Ramos (cell line): Measurements from ENCODE around the gene PI4KB.

Experiments used
- in situ Hi-C: fragments of 300-500 bp; cut with MboI; formaldehyde crosslinking; loops from one replicate; pipeline ENCODE4 v1.14.3; 2022; ENCODE audit warnings: low sequenced_read_pairs; ENCODE audit not compliant: unreplicated experiment

PI4KB gene

DNA sequence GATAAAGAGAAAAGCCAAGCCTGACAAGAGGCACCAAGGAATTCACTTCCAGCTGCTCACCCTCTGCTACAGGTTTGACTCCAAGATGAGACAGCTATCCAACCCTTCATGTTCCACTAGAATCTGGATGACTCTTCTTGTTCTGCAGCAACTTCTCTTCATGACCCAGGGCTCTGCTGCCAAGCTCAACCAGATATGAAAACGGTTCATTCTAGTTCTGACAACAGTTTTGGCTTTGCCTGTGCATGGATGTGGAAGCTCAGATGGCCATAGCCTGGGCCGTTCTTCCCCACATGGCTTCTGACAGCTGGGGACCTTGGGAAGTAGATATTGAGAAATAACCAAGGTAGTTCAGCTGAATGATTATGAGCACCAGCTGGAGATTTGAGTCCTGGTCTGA is 13.7 kb downstream of the PI4KB start:
- in situ Hi-C loops, result no loop called here

DNA sequence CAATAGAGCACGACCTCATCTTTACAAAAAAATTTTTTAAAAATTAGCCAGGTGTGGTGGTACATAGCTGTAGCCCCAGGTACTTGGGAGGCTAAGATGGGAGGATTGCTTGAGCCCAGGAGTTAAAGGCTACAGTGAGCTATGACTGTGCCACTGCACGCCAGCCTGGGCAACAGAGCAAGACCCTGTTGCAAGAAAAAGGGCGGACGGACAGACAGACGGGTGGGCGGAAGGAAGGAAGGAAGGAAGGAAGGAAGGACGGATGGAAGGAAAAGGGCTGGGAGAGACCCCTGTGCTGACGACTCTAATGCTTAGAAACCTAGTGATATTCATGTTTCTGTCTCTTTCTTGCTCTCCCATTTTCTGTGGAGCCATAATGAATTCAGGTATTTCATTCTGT is 14.4 kb downstream of the PI4KB start:
- in situ Hi-C loops, result no loop called here

DNA sequence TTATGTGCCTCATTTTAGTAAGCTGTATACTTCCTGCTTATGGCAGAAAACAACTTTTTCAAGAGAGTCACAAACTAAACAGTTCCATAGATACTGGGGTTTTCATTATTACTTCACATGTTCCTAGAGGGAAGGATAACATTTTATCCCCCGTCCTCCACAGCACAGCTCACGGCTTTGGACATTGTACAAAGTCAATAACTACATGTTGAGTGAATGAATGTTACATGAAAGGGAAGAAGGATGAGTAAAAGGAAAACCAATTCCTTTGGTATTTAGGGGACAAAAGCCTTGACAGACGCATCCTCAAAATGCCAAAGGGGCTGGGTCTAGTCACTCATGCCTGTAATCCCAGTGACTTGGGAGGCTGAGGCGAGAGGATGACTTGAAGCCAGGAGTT is 14.8 kb downstream of the PI4KB start:
- in situ Hi-C loops, result no loop called here

DNA sequence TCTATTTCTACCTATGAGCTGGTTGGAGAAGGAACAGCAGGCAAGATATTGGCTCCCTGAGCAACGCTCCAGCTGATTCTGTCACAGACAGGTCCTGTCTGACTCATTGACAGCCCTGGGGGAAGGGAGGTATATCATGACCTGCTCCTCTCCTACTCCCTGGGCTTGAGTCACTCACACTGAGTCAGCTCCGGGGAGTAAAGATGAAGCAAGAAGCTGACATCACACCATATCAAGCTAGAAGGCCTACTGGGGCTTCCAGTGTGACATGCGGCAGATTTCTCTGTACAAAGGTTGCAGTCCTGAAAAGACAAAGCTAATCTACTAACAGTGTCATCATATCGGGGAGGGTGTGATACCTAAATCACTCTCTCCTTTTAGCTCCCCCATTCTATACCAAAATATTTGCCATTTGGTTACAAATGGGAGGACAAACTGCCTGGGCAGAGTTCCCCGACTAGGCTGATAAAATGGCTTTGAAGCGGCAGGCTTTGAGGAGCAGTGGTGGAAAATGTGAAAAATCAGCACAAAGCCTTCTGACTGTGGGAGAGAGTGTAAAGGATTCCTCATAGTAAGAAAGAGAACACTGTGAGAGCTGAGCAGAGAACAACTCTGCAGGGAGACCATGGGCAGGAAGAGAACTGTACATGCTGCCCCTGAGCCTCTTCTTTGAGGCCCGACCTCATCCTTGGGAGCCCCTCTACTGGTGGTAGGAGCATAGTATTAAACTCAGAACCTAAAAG is 15.5 kb downstream of the PI4KB start:
- in situ Hi-C loops, result no loop called here

DNA sequence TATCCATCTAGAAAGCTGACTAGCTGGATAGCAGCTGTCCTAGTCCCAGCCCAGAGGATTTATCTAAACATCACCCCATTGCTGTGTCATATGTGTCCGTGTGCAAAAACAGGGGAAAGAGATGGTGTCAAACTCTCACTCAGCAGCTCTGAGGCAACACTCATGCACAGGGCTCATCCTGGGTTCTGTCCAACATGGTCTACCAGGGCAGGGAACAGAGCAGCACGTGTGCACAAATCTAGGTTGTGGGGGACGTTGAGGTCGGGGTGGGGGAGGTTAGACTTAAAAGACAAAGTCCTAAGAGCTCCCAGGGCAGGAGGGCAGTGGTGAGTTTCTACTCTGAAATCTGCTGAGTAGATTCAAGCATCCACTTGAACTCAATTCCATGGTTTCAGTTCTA is 16.2 kb downstream of the PI4KB start:
- in situ Hi-C loops, result no loop called here

DNA sequence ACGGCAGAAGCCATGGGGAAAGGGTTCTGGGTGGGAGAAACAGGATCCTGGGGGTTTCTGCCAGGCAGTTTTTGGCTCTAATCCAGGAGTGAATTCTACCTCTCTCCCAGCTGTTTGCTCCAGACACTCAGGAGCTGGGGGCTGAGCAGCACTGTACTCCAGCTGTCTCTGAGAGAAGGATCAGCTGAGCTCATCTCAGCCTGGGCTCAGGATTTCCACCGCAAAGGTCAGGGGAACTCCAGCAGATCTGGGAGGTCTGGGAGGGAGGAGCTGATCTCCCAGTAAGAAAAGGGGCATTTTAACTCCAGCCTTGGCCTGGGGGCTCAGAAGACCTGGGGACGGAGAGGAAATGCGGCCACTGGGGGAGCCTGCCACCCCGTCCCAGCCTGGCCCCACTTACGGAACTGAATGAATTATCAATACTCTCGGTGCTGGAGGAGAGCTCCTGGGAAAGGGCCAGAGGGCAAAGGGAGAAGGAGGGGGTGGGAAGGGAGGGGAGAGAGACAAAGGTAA is 17.3 kb downstream of the PI4KB start:
- in situ Hi-C loops, result loop anchor here (10.0 kb wide), 1 partner anchor 85 kb away; the partner anchor contains the start of gene PSMB4

DNA sequence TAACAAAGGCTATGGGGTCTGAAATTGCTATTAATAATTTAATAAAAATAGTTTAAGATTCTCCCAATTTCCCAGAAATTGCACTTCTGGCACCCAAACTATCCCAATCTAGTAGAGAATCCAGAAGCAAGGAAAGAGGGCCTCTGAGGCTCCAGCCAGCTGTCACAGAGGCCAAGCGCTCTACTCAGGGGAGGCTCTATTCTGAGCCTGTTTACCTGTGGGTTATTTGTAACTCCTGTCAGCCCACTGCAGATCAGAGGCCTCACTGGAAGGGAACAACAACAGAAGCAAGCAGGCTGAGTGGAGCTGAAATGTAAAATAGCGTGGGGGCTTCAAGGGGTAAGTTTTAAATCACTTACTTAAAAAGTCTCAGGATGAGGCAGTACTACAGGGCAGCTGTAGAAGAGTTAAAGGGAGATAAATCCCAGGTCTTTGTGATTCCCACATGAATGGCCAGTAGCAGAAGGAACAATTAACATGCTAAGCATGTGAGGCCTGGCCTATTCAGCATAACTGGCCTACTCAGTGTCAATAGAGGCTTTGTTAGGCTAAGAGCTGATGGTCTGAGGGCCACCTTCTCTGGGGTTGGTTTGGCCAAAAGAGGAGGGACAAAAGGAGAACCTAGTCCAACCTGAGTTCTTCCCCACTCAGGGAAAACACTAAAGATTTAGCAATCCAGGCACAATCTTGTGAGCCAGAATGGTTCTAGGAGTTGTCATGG is 32.3 kb downstream of the PI4KB start:
- in situ Hi-C loops, result no loop called here

DNA sequence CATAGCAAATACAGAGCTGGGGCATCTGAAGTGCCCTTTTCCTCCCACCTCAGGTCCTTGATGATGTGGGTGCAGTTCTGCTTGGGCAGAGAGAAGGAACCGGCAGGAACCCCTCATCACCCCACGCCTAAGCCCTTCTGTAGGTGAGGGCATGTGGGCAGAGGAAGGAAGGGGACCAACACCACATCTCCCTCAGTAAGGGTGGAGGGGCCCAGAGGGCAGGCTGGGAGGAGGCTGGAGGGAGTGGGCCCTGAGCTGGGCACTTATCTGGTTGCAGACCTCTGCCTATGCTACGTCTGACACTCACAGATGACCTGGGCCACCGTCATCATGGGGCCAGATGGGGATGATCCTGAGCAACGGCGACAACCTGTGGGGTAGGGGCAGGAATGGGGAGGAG is 34.1 kb downstream of the PI4KB start:
- in situ Hi-C loops, result no loop called here

DNA sequence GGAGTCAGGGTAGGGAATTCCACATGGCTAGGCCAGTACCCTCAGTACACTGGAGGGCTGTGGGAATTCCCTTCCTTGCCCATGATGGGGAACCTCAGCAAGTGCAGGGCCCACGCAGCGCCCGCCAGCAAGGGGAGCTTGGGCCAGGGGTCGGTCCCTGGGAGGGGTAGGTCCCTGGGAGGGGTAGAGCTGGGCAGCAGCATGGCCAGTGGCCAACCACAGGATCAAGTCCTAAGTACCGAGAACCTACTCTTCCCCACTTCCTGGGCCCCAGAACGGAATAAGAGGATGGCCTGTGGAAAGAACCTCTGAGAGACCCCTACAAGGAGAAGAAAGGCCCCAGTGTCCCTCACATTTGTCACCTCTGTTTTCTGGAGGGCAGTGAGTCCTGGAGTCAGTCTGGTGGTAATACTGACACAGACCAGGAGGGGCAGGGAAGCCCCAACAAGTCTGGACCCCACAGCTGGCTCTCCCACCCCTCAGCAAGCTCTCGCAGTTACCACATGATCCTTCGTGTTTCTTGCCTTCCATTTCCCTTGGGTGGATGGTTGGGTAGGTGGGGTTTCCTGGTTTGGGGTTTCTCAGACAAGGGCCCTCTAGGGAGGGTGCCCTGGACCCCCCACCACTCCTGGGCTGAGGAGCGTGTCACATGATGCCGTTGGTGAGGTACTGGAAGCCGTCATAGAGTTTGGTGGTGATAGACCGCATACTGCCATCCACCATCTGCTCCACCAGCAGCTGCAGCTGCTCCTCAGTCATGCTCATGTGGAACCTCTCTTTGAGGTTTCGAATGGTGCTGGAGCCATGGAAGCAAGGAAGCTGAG is 34.8 kb downstream of the PI4KB start:
- in situ Hi-C loops, result no loop called here

DNA sequence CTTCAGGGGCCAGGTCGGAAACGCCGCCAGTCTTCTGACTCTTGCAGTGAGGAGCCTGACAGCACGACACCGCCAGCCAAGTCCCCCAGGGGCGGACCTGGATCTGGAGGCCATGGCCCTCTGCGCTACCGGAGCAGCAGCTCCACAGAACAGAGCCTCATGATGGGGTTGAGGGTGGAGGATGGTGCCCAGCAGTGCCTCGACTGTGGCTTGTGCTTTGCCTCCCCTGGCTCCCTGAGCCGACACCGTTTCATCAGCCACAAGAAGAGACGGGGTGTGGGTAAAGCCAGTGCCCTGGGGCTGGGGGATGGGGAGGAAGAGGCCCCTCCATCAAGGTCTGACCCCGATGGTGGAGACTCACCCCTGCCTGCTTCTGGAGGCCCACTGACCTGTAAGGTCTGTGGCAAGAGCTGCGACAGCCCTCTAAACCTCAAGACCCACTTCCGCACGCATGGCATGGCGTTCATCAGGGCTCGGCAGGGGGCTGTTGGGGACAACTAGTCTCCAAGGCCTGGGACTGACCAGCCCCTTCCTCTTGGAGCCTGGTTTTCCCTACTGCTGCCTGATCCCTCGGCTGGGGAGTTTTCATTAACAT is 36.4 kb downstream of the PI4KB start:
- in situ Hi-C loops, result no loop called here

DNA sequence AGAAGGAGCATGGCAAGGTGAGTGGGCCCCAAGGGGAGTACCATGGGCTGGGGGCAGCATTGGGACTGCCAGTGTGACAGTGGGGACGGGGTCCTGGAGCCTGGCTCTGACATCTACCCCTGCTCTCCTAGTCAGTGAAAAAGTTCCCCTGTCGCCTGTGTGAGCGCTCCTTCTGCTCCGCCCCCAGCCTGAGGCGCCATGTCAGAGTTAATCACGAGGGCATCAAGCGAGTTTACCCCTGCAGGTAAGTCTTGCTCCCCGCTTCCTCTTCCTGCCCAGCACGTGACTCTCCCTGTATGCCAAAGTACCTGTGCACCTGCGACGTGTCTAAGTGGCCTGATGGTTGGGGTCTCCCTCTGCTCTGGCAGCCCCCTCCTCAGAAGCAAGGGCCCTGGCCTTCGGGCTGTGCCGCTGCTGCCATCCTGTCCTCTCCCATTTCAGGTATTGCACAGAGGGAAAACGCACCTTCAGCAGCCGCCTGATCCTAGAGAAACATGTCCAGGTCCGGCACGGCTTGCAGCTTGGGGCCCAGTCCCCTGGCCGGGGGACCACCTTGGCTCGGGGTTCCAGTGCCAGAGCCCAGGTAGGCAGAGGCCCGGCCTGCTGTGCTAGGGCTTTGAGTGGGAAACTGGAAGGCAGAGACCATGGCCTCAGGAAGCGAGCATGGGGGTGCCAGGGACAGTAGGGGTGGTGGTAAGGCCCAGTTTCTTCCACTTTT is 37.1 kb downstream of the PI4KB start:
- in situ Hi-C loops, result no loop called here

DNA sequence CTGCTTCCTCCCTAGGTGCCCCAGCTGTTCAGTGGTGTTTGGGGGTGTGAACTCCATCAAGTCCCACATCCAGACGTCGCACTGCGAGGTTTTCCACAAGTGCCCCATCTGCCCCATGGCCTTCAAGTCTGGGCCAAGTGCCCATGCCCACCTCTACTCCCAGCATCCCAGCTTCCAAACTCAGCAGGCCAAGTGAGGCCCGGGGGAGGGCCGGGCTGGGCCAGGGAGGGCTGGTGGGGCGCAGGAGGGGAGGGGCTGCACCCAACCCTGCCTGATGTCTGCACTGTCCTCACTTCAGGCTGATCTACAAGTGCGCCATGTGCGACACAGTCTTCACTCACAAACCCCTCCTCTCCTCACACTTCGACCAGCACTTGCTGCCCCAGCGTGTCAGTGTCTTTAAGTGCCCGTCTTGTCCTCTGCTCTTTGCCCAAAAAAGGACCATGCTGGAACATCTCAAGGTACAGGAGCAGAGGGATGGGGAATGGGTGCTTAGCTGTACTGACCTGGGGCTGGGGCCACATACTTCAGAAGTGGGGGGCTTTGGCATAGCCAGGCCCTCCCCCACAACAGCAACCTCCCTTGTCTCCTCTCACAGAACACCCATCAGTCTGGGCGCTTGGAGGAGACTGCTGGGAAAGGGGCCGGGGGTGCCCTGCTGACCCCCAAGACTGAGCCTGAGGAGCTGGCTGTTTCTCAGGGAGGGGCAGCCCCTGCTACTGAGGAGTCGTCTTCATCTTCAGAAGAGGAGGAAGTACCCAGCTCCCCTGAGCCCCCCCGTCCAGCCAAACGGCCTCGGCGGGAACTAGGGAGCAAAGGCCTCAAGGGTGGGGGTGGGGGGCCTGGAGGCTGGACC is 37.9 kb downstream of the PI4KB start:
- in situ Hi-C loops, result no loop called here

DNA sequence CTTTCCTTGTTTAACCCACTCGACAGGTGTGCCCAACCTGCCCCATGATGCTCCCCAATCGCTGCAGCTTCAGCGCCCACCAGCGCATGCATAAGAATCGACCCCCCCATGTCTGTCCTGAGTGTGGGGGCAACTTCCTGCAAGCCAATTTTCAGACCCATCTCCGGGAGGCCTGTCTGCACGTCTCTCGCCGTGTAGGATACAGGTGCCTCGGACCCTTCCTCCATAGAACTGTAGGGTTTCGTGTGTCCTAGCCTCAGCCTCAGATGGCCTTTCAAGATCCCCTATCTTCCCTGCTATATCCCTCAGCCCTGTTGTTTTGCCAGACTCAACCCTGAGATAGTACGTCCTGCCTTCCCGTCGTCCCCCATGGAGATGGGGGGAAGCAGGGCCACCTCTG is 38.7 kb downstream of the PI4KB start:
- in situ Hi-C loops, result no loop called here

DNA sequence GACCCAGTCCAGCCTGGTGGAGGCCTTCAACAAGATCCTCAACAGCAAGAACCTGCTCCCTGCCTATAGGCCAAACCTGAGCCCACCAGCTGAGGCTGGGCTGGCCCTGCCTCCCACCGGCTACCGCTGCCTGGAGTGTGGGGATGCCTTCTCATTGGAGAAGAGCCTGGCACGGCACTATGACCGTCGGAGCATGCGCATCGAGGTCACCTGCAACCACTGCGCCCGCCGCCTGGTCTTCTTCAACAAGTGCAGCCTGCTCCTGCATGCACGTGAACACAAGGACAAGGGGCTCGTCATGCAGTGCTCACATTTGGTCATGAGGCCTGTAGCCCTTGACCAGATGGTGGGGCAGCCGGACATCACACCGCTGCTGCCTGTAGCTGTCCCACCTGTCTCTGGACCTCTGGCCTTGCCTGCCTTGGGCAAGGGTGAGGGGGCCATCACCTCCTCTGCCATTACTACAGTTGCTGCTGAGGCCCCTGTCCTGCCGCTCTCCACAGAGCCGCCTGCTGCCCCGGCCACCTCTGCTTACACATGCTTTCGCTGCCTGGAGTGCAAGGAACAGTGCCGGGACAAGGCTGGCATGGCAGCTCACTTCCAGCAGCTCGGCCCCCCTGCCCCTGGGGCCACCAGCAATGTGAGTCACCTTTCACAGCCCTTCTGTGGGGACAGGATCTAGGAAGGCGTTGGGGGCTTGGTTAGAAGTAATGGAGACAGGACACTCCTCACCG is 39.3 kb downstream of the PI4KB start:
- in situ Hi-C loops, result no loop called here

DNA sequence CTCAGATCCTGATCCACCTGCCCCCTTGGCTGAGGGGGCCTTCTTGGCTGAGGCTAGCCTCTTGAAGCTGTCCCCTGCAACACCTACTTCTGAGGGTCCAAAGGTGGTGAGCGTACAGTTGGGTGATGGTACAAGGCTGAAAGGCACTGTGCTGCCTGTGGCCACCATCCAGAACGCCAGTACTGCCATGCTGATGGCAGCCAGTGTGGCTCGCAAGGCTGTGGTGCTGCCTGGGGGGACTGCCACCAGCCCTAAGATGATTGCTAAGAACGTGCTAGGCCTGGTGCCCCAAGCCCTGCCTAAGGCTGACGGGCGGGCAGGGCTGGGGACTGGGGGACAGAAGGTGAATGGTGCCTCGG is 39.9 kb downstream of the PI4KB start:
- in situ Hi-C loops, result no loop called here

DNA sequence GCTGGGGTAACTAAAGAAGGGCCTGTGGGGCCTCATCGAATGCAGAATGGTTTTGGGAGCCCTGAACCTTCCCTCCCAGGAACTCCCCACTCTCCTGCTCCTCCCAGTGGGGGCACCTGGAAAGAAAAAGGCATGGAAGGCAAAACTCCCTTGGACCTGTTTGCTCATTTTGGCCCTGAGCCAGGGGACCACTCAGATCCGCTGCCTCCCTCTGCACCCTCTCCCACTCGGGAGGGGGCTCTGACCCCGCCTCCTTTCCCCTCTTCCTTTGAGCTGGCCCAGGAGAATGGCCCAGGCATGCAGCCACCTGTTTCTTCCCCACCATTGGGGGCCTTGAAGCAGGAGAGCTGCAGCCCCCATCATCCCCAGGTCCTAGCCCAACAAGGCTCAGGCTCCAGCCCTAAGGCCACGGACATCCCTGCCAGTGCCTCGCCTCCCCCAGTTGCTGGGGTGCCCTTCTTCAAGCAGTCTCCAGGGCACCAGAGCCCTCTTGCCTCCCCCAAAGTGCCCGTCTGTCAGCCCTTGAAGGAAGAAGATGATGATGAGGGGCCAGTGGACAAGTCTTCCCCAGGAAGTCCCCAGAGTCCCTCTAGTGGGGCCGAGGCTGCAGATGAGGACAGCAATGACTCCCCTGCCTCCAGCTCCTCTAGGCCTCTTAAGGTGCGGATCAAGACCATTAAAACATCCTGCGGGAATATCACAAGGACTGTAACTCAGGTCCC is 40.4 kb downstream of the PI4KB start:
- in situ Hi-C loops, result no loop called here

DNA sequence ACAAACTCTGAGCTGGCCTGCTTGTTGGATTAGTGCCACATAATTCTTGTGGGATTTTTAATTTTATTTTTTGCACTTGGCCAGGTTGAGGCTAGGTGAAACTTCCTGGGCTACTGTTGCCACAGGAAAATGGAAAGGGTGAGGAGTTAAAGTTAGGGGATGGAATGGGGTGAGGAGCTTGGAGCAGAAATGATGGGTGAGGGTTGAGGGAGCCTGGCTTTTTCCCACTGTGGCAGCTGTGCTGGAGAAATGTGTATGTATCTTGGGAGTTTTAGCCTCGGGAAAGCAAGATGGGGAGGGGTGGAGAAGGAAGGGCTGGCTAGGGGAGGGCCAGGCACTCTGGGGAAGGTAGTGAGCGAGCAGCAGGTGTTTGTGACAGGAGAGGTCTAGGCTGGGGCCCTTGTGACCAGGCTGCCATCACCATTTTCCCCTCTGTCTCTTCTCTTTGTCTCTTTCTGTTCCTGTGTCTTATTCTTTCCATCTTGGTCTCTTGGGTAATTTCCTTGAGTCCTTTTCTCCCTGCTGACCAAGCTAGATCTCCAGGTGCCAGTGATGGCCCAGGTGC is 43.1 kb downstream of the PI4KB start:
- in situ Hi-C loops, result no loop called here
